Hepatocyte (in vitro differentiated cells): Measurements from ENCODE around the gene SAMD7.

Experiments used
- CTCF ChIP-seq: fragments of 200-600 bp; sonication (generic); IDR thresholded peaks from 2 replicates; pipeline ENCODE4 v1.5.1; 2016; ENCODE audit warnings: antibody characterized with exemption, mild to moderate bottlenecking; ENCODE audit not compliant: poor library complexity
- EZH2 ChIP-seq: fragments of 200-600 bp; sonication (generic); IDR thresholded peaks from 2 replicates; pipeline ENCODE4 v1.6.1; 2016; ENCODE audit warnings: antibody characterized with exemption, mild to moderate bottlenecking, borderline replicate concordance
- EZH2phosphoT487 ChIP-seq: fragments of 200-600 bp; sonication (generic); IDR thresholded peaks from one replicate; pipeline ENCODE4 v1.6.1; 2018; ENCODE audit warnings: antibody characterized with exemption, mild to moderate bottlenecking, low read depth, moderate library complexity; ENCODE audit not compliant: unreplicated experiment, severe bottlenecking

DNA sequence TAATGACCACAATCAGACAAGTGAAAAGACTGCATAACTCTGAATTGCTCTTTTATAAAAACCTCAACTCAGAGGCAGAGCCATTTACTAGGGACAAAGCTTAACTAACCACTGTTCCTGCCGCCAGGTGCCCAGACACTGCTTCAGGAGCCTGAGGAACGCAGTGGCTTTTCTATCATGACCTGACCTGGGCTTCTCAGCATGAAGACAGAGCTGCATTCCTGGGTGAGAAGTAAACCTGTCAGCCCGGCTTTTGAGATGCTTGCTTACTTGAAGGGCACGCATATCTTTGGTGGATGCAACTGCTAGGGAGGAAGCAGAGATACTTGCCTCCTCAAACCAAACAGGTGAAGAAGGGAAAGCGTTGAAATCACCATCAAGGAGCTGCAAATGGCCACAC lies 49.5 kb upstream of the SAMD7 start:
- TF ChIP-seq CTCF (no peak), EZH2 (no peak), EZH2phosphoT487 (no peak)
